Activated CD4-positive, alpha-beta T cell treated with anti-CD3 and anti-CD28 coated beads for 36 hours (primary cell): Measurements from ENCODE around the gene NOC4L. TPM values are rescaled to one million over a fixed set of nuclear protein-coding genes. Genes with fewer than 3 reads are reported as not detected.
A peak's percentile ranks its signal among the peaks of the same experiment; 100 is the strongest.

Experiments
- ATAC-seq: fragments of 200-7000 bp; cut with Tn5 transposase; one replicate; pipeline ENCODE4 v1.10.0; 2021; ENCODE audit warnings: mild to moderate bottlenecking, moderate library complexity
- CTCF ChIA-PET: fragments of 350-600 bp; sonication (Branson Sonifier 250); formaldehyde crosslinking; loops from one replicate; lab custom pipeline; 2021; ENCODE audit warnings: antibody characterized with exemption; lab: Charles Lee
- POLR2A ChIA-PET: fragments of 350-600 bp; sonication (Branson Sonifier 250); formaldehyde crosslinking; loops from one replicate; lab custom pipeline; 2021; ENCODE audit warnings: antibody characterized with exemption, inconsistent platforms; lab: Charles Lee
- DNase-seq: peaks from one replicate; pipeline ENCODE4 v3.0.0-alpha.2; 2020
- H3K27ac Mint-ChIP-seq: one replicate; pipeline ENCODE4 v1.8.0; 2021; ENCODE audit warnings: mixed read lengths
- H3K27me3 Mint-ChIP-seq: one replicate; pipeline ENCODE4 v1.8.0; 2021; ENCODE audit warnings: mixed read lengths
- H3K36me3 Mint-ChIP-seq: one replicate; pipeline ENCODE4 v1.8.0; 2021; ENCODE audit warnings: low read depth, mixed read lengths
- H3K4me1 Mint-ChIP-seq: one replicate; pipeline ENCODE4 v1.8.0; 2021; ENCODE audit warnings: mixed read lengths
- H3K4me3 Mint-ChIP-seq: one replicate; pipeline ENCODE4 v1.8.0; 2021; ENCODE audit warnings: mild to moderate bottlenecking, moderate library complexity, mixed read lengths
- H3K9me3 Mint-ChIP-seq: one replicate; pipeline ENCODE4 v1.8.0; 2021; ENCODE audit warnings: low read depth, mixed read lengths
- intact Hi-C, 2 experiments: fragments of 100-400 bp; cut with DNase I in 1 of 2; cut with micrococcal nuclease in 1 of 2; formaldehyde crosslinking; loops; one replicate each; pipeline versions ENCODE4 v1.14.2 to v1.15.1; 2022 to 2024; cut with DNase I, micrococcal nuclease
- total RNA-seq, 2 experiments: library from RNA; stranded (reverse); gene quantifications; one replicate each; pipeline ENCODE4 v1.2.3, GENCODE V29; 2021

The NOC4L gene
- total RNA-seq, 2 experiments from 2014 or later: 30.5 to 35.7 TPM

GRCh38 chr12:132160601-132161035 lies 16.4 kb downstream of the NOC4L start:
- DNase-seq (no peak), ATAC-seq (no peak)
- peaks cover 13% of the 10 kb centered on the region for H3K4me1 Mint-ChIP-seq
- no peak overlapping the region for H3K4me3 Mint-ChIP-seq
- no peaks in the 10 kb centered on the region for H3K27me3 Mint-ChIP-seq
- intact Hi-C loops: no loop called here
- H3K9me3 Mint-ChIP-seq: no peaks in the 10 kb centered on the region
- ChIA-PET POLR2A (no interaction called here), CTCF (interaction anchor here (0.6 kb wide), 1 partner anchor 23 kb away, joined by 3 read pairs; no protein-coding TSS in a partner anchor)
- H3K27ac Mint-ChIP-seq: no peak overlapping the region
- H3K36me3 Mint-ChIP-seq: no peaks in the 10 kb centered on the region

GRCh38 chr12:132161036-132161781 lies 17.0 kb downstream of the NOC4L start:
- Mint-ChIP-seq H3K27ac (no peak overlapping the region), H3K27me3 (no peaks in the 10 kb centered on the region), H3K4me3 (no peak overlapping the region), H3K4me1 (peaks cover 13% of the 10 kb centered on the region), H3K9me3 (no peaks in the 10 kb centered on the region), H3K36me3 (no peaks in the 10 kb centered on the region)
- DNase-seq (no peak), ATAC-seq (no peak)
- ChIA-PET CTCF (interaction anchor here (0.6 kb wide), 1 partner anchor 22 kb away, joined by 3 read pairs; no protein-coding TSS in a partner anchor), POLR2A (interaction anchor here (0.6 to 0.7 kb wide), 2 partner anchors 18 to 403 kb away, joined by 3 to 9 read pairs; no protein-coding TSS in a partner anchor)
- intact Hi-C loops: no loop called here

- Mint-ChIP-seq H3K27ac (no peak overlapping the region), H3K4me3 (no peak overlapping the region), H3K36me3 (no peaks in the 10 kb centered on the region), H3K27me3 (no peaks in the 10 kb centered on the region), H3K9me3 (no peaks in the 10 kb centered on the region), H3K4me1 (peaks cover 13% of the 10 kb centered on the region)
- no peak for ATAC-seq
- ChIA-PET CTCF (interaction anchor here (0.7 to 1.1 kb wide), 2 partner anchors 32 to 399 kb away, joined by 3 to 4 read pairs; no protein-coding TSS in a partner anchor), POLR2A (interaction anchor here (0.7 kb wide), 2 partner anchors 17 to 76 kb away, joined by 3 to 9 read pairs; no protein-coding TSS in a partner anchor)
- intact Hi-C loops: no loop called here
- DNase-seq: no peak
These were observed 17.7 kb downstream of the NOC4L start for GRCh38 chr12:132161796-132162507.

- POLR2A ChIA-PET: no interaction called here
- H3K4me3 Mint-ChIP-seq: no peak overlapping the region
These were observed 18.3 kb downstream of the NOC4L start for GRCh38 chr12:132162508-132163031.

GRCh38 chr12:132163041-132163910 lies 19.0 kb downstream of the NOC4L start:
- H3K4me1 Mint-ChIP-seq: peaks cover 16% of the 10 kb centered on the region
- no peaks in the 10 kb centered on the region for H3K36me3 Mint-ChIP-seq
- no peak overlapping the region for H3K27ac Mint-ChIP-seq
- POLR2A ChIA-PET: no interaction called here
- H3K27me3 Mint-ChIP-seq: no peaks in the 10 kb centered on the region
- DNase-seq (no peak), ATAC-seq (peak; percentile 10)
- no peak overlapping the region for H3K4me3 Mint-ChIP-seq
- CTCF ChIA-PET: interaction anchor here (0.6 to 1.4 kb wide), 3 partner anchors 9 to 214 kb away, joined by 3 read pairs; no protein-coding TSS in a partner anchor
- no peaks in the 10 kb centered on the region for H3K9me3 Mint-ChIP-seq
- intact Hi-C loops: no loop called here

More at GRCh38 chr12:132162508-132163031, 18.3 kb downstream of the NOC4L start:
- ATAC-seq: peak; percentile 28
- no peaks in the 10 kb centered on the region for H3K36me3 Mint-ChIP-seq
- no peak overlapping the region for H3K27ac Mint-ChIP-seq
- no peak for DNase-seq
- peaks cover 14% of the 10 kb centered on the region for H3K4me1 Mint-ChIP-seq
- H3K9me3 Mint-ChIP-seq: no peaks in the 10 kb centered on the region
- CTCF ChIA-PET: interaction anchor here (0.7 to 1.1 kb wide), 3 partner anchors 32 to 398 kb away, joined by 3 to 4 read pairs (median 3); no protein-coding TSS in a partner anchor
- intact Hi-C loops: no loop called here
- no peaks in the 10 kb centered on the region for H3K27me3 Mint-ChIP-seq

GRCh38 chr12:132163911-132164288 lies 19.6 kb downstream of the NOC4L start:
- ChIA-PET CTCF (interaction anchor here (1.0 to 1.4 kb wide), 2 partner anchors 10 to 55 kb away, joined by 3 read pairs; no protein-coding TSS in a partner anchor), POLR2A (no interaction called here)
- Mint-ChIP-seq H3K4me3 (no peak overlapping the region), H3K27ac (no peak overlapping the region), H3K4me1 (peaks cover 16% of the 10 kb centered on the region), H3K36me3 (no peaks in the 10 kb centered on the region), H3K27me3 (no peaks in the 10 kb centered on the region), H3K9me3 (no peaks in the 10 kb centered on the region)
- ATAC-seq: peak; percentile 42
- intact Hi-C loops: no loop called here
- no peak for DNase-seq

- Mint-ChIP-seq H3K9me3 (no peaks in the 10 kb centered on the region), H3K4me1 (peaks cover 16% of the 10 kb centered on the region), H3K36me3 (no peaks in the 10 kb centered on the region), H3K4me3 (no peak overlapping the region), H3K27ac (no peak overlapping the region), H3K27me3 (no peaks in the 10 kb centered on the region)
- ChIA-PET CTCF (interaction anchor here (1.4 kb wide), 1 partner anchor 11 kb away, joined by 3 read pairs; no protein-coding TSS in a partner anchor), POLR2A (no interaction called here)
- DNase-seq (no peak), ATAC-seq (no peak)
- intact Hi-C loops: no loop called here
These were observed 20.2 kb downstream of the NOC4L start for GRCh38 chr12:132164426-132164825.

- Mint-ChIP-seq H3K36me3 (no peaks in the 10 kb centered on the region), H3K4me3 (no peak overlapping the region), H3K27ac (no peak overlapping the region), H3K4me1 (peaks cover 16% of the 10 kb centered on the region), H3K9me3 (no peaks in the 10 kb centered on the region), H3K27me3 (no peaks in the 10 kb centered on the region)
- ATAC-seq: no peak
- intact Hi-C loops: no loop called here
- POLR2A ChIA-PET: no interaction called here
- no peak for DNase-seq
- CTCF ChIA-PET: no interaction called here
These were observed 21.3 kb downstream of the NOC4L start for GRCh38 chr12:132165584-132165983.

GRCh38 chr12:132166093-132166492 lies 21.8 kb downstream of the NOC4L start:
- ATAC-seq: no peak
- Mint-ChIP-seq H3K27me3 (no peaks in the 10 kb centered on the region), H3K4me1 (peaks cover 16% of the 10 kb centered on the region), H3K4me3 (no peak overlapping the region), H3K36me3 (no peaks in the 10 kb centered on the region), H3K9me3 (no peaks in the 10 kb centered on the region), H3K27ac (no peak overlapping the region)
- ChIA-PET CTCF (no interaction called here), POLR2A (no interaction called here)
- intact Hi-C loops: no loop called here
- no peak for DNase-seq

- intact Hi-C loops: no loop called here
- Mint-ChIP-seq H3K27me3 (no peaks in the 10 kb centered on the region), H3K9me3 (no peaks in the 10 kb centered on the region), H3K4me1 (peaks cover 16% of the 10 kb centered on the region), H3K27ac (no peak overlapping the region), H3K36me3 (no peaks in the 10 kb centered on the region), H3K4me3 (no peak overlapping the region)
- no peak for ATAC-seq
- POLR2A ChIA-PET: no interaction called here
- CTCF ChIA-PET: interaction anchor here (1.1 to 1.8 kb wide), 2 partner anchors 8 to 12 kb away, joined by 3 to 4 read pairs; no protein-coding TSS in a partner anchor
- no peak for DNase-seq
These were observed 22.7 kb downstream of the NOC4L start for GRCh38 chr12:132166801-132167591.
